Subcutaneous abdominal adipose tissue (tissue), 5 donors: ENCODE measurements around the gene POU6F2.

Experiments
- H3K27ac ChIP-seq: one replicate; pipeline ENCODE4 v1.7.0; 2013; ENCODE audit warnings: low read depth, mild to moderate bottlenecking, inconsistent platforms, low read length, moderate library complexity
- H3K27me3 ChIP-seq, 5 donors: one replicate each; pipeline ENCODE4 v1.7.0; 2013; ENCODE audit warnings: low read length in 5 of 5, inconsistent platforms in 1 of 5; ENCODE audit not compliant: control insufficient read depth in 5 of 5, insufficient read depth in 4 of 5
- H3K36me3 ChIP-seq, 5 donors: one replicate each; pipeline ENCODE4 v1.7.0; 2013; ENCODE audit warnings: low read length in 5 of 5; ENCODE audit not compliant: control insufficient read depth in 5 of 5, insufficient read depth in 5 of 5
- H3K4me1 ChIP-seq, 5 donors: one replicate each; pipeline ENCODE4 v1.7.0; 2013; ENCODE audit warnings: low read length in 5 of 5, mild to moderate bottlenecking in 3 of 5, moderate library complexity in 1 of 5; ENCODE audit not compliant: control insufficient read depth in 5 of 5, insufficient read depth in 5 of 5
- H3K4me3 ChIP-seq, 5 donors: one replicate each; pipeline ENCODE4 v1.7.0; 2013; ENCODE audit warnings: low read length in 5 of 5, low read depth in 1 of 5
- H3K9ac ChIP-seq, 5 donors: one replicate each; pipeline ENCODE4 v1.7.0; 2013; ENCODE audit warnings: low read length in 5 of 5, mild to moderate bottlenecking in 4 of 5, moderate library complexity in 3 of 5
- H3K9me3 ChIP-seq, 5 donors: one replicate each; pipeline ENCODE4 v1.7.0; 2013; ENCODE audit warnings: low read length in 5 of 5; ENCODE audit not compliant: control insufficient read depth in 5 of 5
- donor health status: healthy.
- donor health status: healthy.
- donor health status: healthy.
- donor health status: healthy.
- donor health status: healthy.

POU6F2 gene

DNA sequence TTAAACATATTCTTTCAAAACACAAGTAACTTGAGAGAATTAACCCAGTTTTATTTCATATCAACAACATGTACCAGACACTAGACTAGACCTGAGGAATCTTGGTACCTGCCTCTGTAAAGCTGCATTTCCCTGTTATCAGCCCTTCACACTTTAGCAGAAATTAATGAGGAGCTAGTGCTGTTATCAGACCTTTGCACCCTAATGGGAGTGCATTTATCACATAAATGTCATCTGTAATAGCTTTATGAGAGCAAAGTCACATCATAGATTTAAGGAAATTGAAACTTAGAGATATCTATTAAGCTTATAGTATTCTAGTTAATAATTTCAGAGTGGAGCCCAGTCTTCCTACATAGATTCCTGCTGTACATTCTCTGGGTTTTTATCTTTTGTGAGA is 318.1 kb downstream of the POU6F2 start:
- Histone ChIP-seq H3K36me3 (no peaks in the 10 kb centered on the region), H3K9ac (no peak overlapping the region), H3K4me3 (no peak overlapping the region), H3K4me1 (peaks cover 0 to 3% (median 0%) of the 10 kb centered on the region in 5 donors), H3K27ac (no peak overlapping the region), H3K9me3 (peaks cover 0 to 5% (median 0%) of the 10 kb centered on the region in 5 donors), H3K27me3 (no peaks in the 10 kb centered on the region)

GRCh38 chr7:39299695-39300094 is 322.0 kb downstream of the POU6F2 start:
- Histone ChIP-seq H3K27ac (no peak overlapping the region), H3K4me3 (no peak overlapping the region), H3K36me3 (no peaks in the 10 kb centered on the region), H3K27me3 (no peaks in the 10 kb centered on the region), H3K9ac (no peak overlapping the region), H3K9me3 (peaks cover 0 to 5% (median 0%) of the 10 kb centered on the region in 5 donors), H3K4me1 (peaks cover 0 to 3% (median 0%) of the 10 kb centered on the region in 5 donors)

GRCh38 chr7:39300276-39300675 is 322.6 kb downstream of the POU6F2 start:
- Histone ChIP-seq H3K27ac (no peak overlapping the region), H3K4me1 (peaks cover 0 to 3% (median 0%) of the 10 kb centered on the region in 5 donors), H3K4me3 (no peak overlapping the region), H3K36me3 (no peaks in the 10 kb centered on the region), H3K9me3 (peaks cover 0 to 5% (median 0%) of the 10 kb centered on the region in 5 donors), H3K27me3 (no peaks in the 10 kb centered on the region), H3K9ac (no peak overlapping the region)

DNA sequence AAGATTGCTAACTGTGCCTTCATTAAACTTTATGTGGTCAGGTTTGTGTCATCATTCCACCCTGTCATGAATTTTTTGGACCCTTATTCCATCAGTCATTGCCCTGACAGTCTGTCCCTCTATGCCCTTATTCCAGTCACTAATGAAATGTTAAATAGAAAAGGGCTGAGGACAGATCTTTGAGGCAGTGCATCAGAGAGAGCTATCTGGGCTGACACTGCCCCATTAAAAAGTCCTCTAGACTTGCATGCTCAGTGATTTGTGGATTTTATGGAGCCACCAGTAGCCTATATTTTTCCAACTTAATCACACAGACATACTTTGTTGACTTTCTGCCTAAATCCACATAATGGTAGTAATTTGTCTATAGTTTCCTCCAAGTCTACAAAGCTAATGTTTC is 323.8 kb downstream of the POU6F2 start:
- Histone ChIP-seq H3K4me3 (no peak overlapping the region), H3K9ac (no peak overlapping the region), H3K9me3 (peaks cover 0 to 5% (median 0%) of the 10 kb centered on the region in 5 donors), H3K27ac (no peak overlapping the region), H3K4me1 (peaks cover 0 to 3% (median 0%) of the 10 kb centered on the region in 5 donors), H3K27me3 (no peaks in the 10 kb centered on the region), H3K36me3 (no peaks in the 10 kb centered on the region)

- H3K9ac ChIP-seq, result no peak overlapping the region
- peaks cover 0 to 2% (median 0%) of the 10 kb centered on the region in 5 donors for H3K27me3 ChIP-seq
- H3K27ac ChIP-seq, result no peak overlapping the region
- H3K4me1 ChIP-seq, result peaks cover 0 to 3% (median 0%) of the 10 kb centered on the region in 5 donors
- no peak overlapping the region for H3K4me3 ChIP-seq
- H3K9me3 ChIP-seq, result no peaks in the 10 kb centered on the region
- no peaks in the 10 kb centered on the region for H3K36me3 ChIP-seq
Measured at GRCh38 chr7:39304178-39304577, 326.5 kb downstream of the POU6F2 start.

DNA sequence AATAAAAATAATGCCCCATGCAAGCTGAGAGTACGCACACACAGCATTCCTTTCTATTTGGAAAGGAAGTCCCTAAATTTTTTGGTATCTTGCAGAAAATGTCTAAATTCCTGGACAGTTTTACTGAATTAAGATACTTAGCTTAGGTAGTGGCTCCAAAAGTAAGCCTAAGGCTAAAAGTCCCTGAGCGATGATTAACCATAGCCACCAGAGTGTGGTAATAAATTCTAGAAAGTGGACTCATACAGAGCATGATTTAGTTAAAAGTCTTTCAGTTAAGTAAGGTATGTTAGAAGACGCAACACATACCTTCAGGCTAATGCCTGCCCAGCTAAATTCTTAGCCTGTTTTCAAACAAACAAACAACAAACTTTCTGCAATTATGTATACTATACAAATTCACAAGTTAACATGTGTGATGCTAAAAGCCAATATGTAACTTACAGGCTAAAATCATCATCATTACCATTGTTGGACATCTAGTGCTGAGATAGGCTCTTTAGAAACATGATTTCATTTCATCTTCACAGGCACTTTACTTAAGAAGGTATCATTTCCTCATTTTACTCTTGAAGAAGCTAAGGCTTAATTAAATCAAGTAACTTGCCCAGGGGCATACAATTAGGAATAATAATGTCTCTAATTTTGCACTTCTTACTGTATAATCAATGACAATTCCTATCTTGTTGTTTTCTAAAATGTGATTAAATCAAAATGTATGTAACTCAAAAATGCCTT is 327.1 kb downstream of the POU6F2 start:
- no peaks in the 10 kb centered on the region for H3K36me3 ChIP-seq
- no peak overlapping the region for H3K4me3 ChIP-seq
- H3K9ac ChIP-seq, result no peak overlapping the region
- H3K4me1 ChIP-seq, result peaks cover 0 to 3% (median 0%) of the 10 kb centered on the region in 5 donors
- H3K9me3 ChIP-seq, result no peaks in the 10 kb centered on the region
- H3K27me3 ChIP-seq, result peaks cover 0 to 2% (median 0%) of the 10 kb centered on the region in 5 donors
- H3K27ac ChIP-seq, result no peak overlapping the region

DNA sequence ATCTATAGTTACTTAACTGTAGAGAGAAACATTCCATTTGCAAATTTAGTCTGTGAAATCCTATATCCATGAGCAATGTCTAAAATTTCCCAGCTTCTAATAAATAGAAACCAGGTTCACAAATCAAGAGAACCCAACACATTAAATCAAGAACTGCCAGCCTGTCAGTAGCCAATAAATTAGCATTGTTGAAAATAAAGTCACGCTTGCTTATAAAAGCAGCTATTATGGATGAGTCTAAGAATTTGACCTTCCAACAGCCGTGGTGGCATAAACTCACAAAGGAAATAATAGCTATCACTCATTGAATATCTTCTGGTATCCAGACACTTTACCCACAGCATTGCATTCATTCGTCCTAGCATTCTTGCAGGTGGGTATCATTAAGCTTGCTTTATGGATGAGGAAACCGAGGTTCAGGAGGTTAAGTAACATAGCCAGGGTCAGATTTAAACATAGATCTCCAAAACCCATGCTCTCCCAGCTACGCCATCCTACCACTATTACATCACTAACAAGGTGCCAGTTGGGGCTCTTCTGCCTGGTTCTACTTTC is 328.4 kb downstream of the POU6F2 start:
- no peak overlapping the region for H3K9ac ChIP-seq
- no peak overlapping the region for H3K27ac ChIP-seq
- H3K4me3 ChIP-seq, result no peak overlapping the region
- no peaks in the 10 kb centered on the region for H3K4me1 ChIP-seq
- no peaks in the 10 kb centered on the region for H3K9me3 ChIP-seq
- H3K36me3 ChIP-seq, result no peaks in the 10 kb centered on the region
- H3K27me3 ChIP-seq, result peaks cover 0 to 3% (median 0%) of the 10 kb centered on the region in 5 donors

DNA sequence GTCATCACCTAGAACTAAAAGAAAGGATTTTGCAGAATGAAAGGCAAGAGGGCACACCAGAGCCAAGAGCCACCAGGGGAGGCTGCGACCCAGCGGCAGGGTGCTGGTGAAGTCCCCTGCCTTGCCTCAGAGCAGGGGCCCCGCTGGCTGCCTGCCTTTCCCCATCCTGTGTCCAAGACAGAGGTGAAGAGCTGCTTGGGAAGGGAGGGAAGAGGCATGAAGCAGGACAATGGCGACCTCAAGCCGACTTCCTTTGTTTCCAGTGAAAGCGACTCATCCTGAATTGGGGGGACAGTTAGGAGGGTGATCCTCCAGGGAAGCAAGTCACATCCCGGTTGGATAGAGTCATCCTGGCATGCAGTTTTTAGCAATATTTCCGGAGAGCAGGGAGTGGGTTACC is 333.0 kb downstream of the POU6F2 start:
- H3K27me3 ChIP-seq, result peaks cover 0 to 3% (median 0%) of the 10 kb centered on the region in 5 donors
- no peaks in the 10 kb centered on the region for H3K4me1 ChIP-seq
- no peaks in the 10 kb centered on the region for H3K36me3 ChIP-seq
- no peaks in the 10 kb centered on the region for H3K9me3 ChIP-seq
- H3K27ac ChIP-seq, result no peak overlapping the region
- H3K9ac ChIP-seq, result no peak overlapping the region
- no peak overlapping the region for H3K4me3 ChIP-seq

DNA sequence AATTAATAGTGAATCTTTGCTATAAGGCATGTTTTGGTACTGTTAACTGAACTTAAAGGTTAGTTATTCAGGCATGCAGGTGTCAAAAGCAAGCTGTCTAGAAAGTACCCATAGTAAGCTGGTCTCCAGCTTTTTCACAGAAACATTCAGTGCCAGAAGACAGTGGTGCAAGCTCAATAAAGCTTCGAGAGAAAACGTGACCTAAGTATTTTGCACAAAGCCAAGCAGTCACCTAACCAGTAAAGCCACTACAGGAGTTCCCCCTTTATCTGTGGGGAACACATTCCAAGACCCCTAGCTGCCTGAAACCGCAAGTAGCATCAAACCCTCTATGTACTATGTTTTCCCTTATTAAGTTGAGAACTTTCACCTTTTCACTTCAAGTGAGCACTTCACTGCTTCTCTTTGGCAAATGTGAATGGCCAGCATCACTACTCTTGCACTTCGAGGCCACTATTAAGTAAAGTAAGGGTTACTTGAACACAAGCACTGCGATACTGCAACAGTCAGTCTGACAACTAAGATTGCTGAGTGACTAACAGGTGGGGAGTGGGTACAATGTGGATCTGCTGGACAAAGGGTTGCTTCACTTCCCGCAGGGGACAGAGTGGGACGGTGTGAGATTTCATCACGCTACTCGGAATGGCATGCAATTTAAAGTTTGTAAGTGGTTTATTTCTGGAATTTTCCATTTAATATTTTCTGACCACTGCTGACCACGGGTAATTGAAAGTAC is 334.7 kb downstream of the POU6F2 start:
- H3K27me3 ChIP-seq, result peaks cover 0 to 3% (median 2%) of the 10 kb centered on the region in 5 donors
- no peaks in the 10 kb centered on the region for H3K9me3 ChIP-seq
- H3K36me3 ChIP-seq, result no peaks in the 10 kb centered on the region
- no peaks in the 10 kb centered on the region for H3K4me1 ChIP-seq
- no peak overlapping the region for H3K4me3 ChIP-seq
- no peak overlapping the region for H3K27ac ChIP-seq
- H3K9ac ChIP-seq, result no peak overlapping the region

DNA sequence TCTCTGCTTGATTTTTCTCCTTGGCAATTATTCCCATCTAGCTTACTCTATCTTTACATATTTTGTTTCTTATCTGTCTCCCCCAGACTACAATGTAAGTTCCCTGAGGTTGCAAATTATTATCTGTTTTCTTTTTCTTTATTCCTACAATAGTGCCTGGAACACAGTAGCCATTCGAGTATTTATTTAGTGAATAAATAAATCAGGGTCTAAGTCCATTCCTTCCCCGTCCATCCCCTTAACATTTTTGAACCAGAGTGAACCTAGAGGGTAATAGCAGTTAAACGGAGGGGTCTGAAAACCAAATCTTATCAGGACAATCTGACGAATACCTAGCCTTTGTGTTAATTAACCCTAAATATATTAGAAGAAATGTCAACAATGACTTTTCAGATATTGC is 335.7 kb downstream of the POU6F2 start:
- no peak overlapping the region for H3K27ac ChIP-seq
- H3K36me3 ChIP-seq, result no peaks in the 10 kb centered on the region
- H3K4me3 ChIP-seq, result no peak overlapping the region
- H3K27me3 ChIP-seq, result peaks cover 0 to 3% (median 2%) of the 10 kb centered on the region in 5 donors
- H3K9me3 ChIP-seq, result no peaks in the 10 kb centered on the region
- no peak overlapping the region for H3K9ac ChIP-seq
- no peaks in the 10 kb centered on the region for H3K4me1 ChIP-seq
